H1 (cell line): ENCODE results near the gene NRXN3. TPM values are rescaled to one million over a fixed set of nuclear protein-coding genes. Genes with fewer than 3 reads are reported as not detected.

ENCODE experiments used
- SP1 ChIP-seq: IDR thresholded peaks from 2 replicates; pipeline ENCODE4 v1.6.1; 2011; ENCODE audit warnings: low read depth, low read length
- polyA plus RNA-seq, 7 experiments: library from polyadenylated mRNA; depleted of rRNA in 3 of 7; stranded (reverse) in 5 of 7; unstranded in 2 of 7; fragments of >200 nt in 5 of 7; fragments of 200-250 nt in 2 of 7; gene quantifications; 1 replicate in 5 of 7; 2 replicates in 1 of 7; 4 replicates in 1 of 7; pipeline versions ENCODE4 v1.2.1 to v1.2.3, GENCODE V29; 2011 to 2013; ENCODE audit warnings: missing spikeins in 2 of 7, mixed read lengths in 2 of 7
- total RNA-seq: library from RNA; stranded (reverse); fragmentation: NEBNext Ultra II Directional; extraction: Animal tissue kit (Norgen Biotek cat#: 25700); gene quantifications from 2 replicates; pipeline ENCODE4 v1.2.1, GENCODE V29; 2021
- TF ChIP-seq, protein P1 (sequence below): IDR thresholded peaks from 2 replicates; pipeline ENCODE4 v1.6.1; 2012; ENCODE audit warnings: inconsistent platforms

NRXN3 gene
- total and polyA plus RNA-seq, 2 of the 8 experiments (the other 6 are each of a cell fraction or from before 2014, with no cell fraction given), result 2.6 to 4.1 TPM

DNA sequence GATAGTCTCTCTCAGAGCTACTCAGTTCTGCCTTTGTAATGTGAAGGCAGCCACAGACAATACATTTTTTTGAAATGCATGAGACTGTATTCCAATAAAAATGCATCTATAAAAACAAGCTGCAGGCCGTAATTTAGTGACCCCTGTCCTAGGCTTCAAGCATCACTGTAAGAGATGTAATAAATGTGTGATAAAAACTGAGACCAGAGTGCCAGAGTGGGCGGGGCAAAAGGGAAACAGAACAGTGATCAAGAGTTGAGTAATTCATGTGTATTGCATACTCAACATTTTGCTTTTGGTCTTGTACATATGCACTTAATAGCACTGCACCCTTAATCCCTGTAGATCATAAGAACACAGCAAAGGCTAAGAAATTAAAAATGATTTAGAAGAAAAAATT is 1297.7 kb downstream of the NRXN3 start (continued):
- TF ChIP-seq SP1, result no peak
- TF ChIP-seq, protein P1, sequence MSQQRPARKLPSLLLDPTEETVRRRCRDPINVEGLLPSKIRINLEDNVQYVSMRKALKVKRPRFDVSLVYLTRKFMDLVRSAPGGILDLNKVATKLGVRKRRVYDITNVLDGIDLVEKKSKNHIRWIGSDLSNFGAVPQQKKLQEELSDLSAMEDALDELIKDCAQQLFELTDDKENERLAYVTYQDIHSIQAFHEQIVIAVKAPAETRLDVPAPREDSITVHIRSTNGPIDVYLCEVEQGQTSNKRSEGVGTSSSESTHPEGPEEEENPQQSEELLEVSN, result no peak
- TF ChIP-seq, all 59 proteins: peak for 0
